ENCODE results near the gene MFSD1.

DNA sequence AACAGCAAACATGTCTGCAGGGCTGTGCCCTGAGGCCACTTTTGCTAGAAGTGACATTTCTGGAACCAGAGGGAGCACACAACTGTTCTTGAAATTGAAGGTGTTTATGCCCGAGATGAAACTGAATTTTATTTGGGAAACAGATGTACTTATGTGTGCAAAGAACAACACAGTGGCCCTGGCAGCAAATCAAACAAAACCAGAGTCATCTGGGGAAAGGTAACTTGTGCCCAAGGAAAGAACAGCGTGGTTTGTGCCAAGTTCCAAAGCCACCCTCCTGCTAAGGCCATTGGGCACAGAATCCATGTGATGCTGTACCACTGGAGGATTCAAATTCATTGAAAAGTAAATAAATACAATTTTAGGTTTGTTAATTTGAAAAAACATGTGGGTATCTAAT, 38.4 kb upstream of the MFSD1 start:
- TF ChIP-seq, protein P1, sequence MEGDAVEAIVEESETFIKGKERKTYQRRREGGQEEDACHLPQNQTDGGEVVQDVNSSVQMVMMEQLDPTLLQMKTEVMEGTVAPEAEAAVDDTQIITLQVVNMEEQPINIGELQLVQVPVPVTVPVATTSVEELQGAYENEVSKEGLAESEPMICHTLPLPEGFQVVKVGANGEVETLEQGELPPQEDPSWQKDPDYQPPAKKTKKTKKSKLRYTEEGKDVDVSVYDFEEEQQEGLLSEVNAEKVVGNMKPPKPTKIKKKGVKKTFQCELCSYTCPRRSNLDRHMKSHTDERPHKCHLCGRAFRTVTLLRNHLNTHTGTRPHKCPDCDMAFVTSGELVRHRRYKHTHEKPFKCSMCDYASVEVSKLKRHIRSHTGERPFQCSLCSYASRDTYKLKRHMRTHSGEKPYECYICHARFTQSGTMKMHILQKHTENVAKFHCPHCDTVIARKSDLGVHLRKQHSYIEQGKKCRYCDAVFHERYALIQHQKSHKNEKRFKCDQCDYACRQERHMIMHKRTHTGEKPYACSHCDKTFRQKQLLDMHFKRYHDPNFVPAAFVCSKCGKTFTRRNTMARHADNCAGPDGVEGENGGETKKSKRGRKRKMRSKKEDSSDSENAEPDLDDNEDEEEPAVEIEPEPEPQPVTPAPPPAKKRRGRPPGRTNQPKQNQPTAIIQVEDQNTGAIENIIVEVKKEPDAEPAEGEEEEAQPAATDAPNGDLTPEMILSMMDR (IDR thresholded peaks at IDR 0.05): no peak
- TF ChIP-seq POLR2AphosphoS5 (IDR thresholded peaks at IDR 0.05; ENCODE audit: low read depth, low read length): no peak
- TF ChIP-seq, protein P2, sequence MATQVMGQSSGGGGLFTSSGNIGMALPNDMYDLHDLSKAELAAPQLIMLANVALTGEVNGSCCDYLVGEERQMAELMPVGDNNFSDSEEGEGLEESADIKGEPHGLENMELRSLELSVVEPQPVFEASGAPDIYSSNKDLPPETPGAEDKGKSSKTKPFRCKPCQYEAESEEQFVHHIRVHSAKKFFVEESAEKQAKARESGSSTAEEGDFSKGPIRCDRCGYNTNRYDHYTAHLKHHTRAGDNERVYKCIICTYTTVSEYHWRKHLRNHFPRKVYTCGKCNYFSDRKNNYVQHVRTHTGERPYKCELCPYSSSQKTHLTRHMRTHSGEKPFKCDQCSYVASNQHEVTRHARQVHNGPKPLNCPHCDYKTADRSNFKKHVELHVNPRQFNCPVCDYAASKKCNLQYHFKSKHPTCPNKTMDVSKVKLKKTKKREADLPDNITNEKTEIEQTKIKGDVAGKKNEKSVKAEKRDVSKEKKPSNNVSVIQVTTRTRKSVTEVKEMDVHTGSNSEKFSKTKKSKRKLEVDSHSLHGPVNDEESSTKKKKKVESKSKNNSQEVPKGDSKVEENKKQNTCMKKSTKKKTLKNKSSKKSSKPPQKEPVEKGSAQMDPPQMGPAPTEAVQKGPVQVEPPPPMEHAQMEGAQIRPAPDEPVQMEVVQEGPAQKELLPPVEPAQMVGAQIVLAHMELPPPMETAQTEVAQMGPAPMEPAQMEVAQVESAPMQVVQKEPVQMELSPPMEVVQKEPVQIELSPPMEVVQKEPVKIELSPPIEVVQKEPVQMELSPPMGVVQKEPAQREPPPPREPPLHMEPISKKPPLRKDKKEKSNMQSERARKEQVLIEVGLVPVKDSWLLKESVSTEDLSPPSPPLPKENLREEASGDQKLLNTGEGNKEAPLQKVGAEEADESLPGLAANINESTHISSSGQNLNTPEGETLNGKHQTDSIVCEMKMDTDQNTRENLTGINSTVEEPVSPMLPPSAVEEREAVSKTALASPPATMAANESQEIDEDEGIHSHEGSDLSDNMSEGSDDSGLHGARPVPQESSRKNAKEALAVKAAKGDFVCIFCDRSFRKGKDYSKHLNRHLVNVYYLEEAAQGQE (IDR thresholded peaks at IDR 0.05; ENCODE audit: insufficient read depth in 1 of 2, low read depth in 2 of 2, low read length in 1 of 2): no peak
- TF ChIP-seq TCF7L2 (IDR thresholded peaks at IDR 0.05; ENCODE audit: low read depth, low read length): no peak
- no peak for TF ChIP-seq SIN3A (IDR thresholded peaks at IDR 0.05; ENCODE audit: borderline replicate concordance, insufficient read depth, low read depth, low read length)

All from Panc1 (cell line).